GM23338 (cell line): Measurements from ENCODE around the gene HEXD. TPM values are rescaled to one million over a fixed set of nuclear protein-coding genes. Genes with fewer than 3 reads are reported as not detected.

Experiments used
- ATAC-seq: fragments of 200-7000 bp; cut with Tn5 transposase; 3 replicates; pipeline ENCODE4 v1.9.1; 2020
- DNase-seq: peaks from one replicate; pipeline ENCODE4 v3.0.0-alpha.2; 2015; ENCODE audit warnings: low spot score
- H2AFZ ChIP-seq: fragments of 200-600 bp; sonication (generic); 2 replicates; pipeline ENCODE4 v1.8.0; 2016; ENCODE audit warnings: antibody characterized with exemption, mild to moderate bottlenecking, moderate library complexity
- H3F3A ChIP-seq: fragments of 200-600 bp; sonication (generic); replicated peaks from 2 replicates; pipeline ENCODE4 v1.8.0; 2017; ENCODE audit warnings: antibody characterized with exemption, mixed run types, low read depth
- H3K27ac ChIP-seq: fragments of 200-600 bp; sonication (generic); 2 replicates; pipeline ENCODE4 v1.6.1; 2016; ENCODE audit warnings: low read depth
- H3K27me3 ChIP-seq: fragments of 200-600 bp; sonication (generic); 2 replicates; pipeline ENCODE4 v1.8.0; 2016; ENCODE audit warnings: mild to moderate bottlenecking, mixed run types, moderate library complexity; ENCODE audit not compliant: insufficient read depth
- H3K36me3 ChIP-seq: fragments of 200-600 bp; sonication (generic); 2 replicates; pipeline ENCODE4 v1.8.0; 2016; ENCODE audit warnings: mild to moderate bottlenecking; ENCODE audit not compliant: insufficient read depth
- H3K4me1 ChIP-seq: fragments of 200-600 bp; sonication (generic); 2 replicates; pipeline ENCODE4 v1.8.0; 2016; ENCODE audit warnings: mild to moderate bottlenecking, moderate library complexity; ENCODE audit not compliant: insufficient read depth
- H3K4me2 ChIP-seq: fragments of 200-600 bp; sonication (generic); 2 replicates; pipeline ENCODE4 v1.7.1; 2017; ENCODE audit warnings: mixed run types
- H3K4me3 ChIP-seq: fragments of 200-600 bp; sonication (generic); 2 replicates; pipeline ENCODE4 v1.6.1; 2016; ENCODE audit warnings: mixed run types
- H3K79me2 ChIP-seq: fragments of 200-600 bp; sonication (generic); replicated peaks from 2 replicates; pipeline ENCODE4 v1.8.0; 2017; ENCODE audit warnings: mild to moderate bottlenecking; ENCODE audit not compliant: insufficient read depth
- H3K9me2 ChIP-seq: fragments of 200-600 bp; sonication (generic); 2 replicates; pipeline ENCODE4 v1.8.0; 2017; ENCODE audit not compliant: insufficient read depth
- H4K20me1 ChIP-seq: fragments of 200-600 bp; sonication (generic); replicated peaks from 2 replicates; pipeline ENCODE4 v1.8.0; 2017; ENCODE audit warnings: mild to moderate bottlenecking; ENCODE audit not compliant: insufficient read depth
- H3K27ac Mint-ChIP-seq: 2 replicates; pipeline ENCODE4 v1.8.0; 2020; ENCODE audit warnings: inconsistent platforms, mild to moderate bottlenecking, moderate library complexity, mixed read lengths
- H3K27me3 Mint-ChIP-seq: 3 replicates; pipeline ENCODE4 v1.8.0; 2022; ENCODE audit warnings: low read depth, mild to moderate bottlenecking, moderate library complexity, mixed read lengths, inconsistent platforms; ENCODE audit not compliant: insufficient read depth, poor library complexity
- H3K36me3 Mint-ChIP-seq: 3 replicates; pipeline ENCODE4 v1.8.0; 2021; ENCODE audit warnings: low read depth, mild to moderate bottlenecking, inconsistent platforms, moderate library complexity, mixed read lengths
- H3K4me1 Mint-ChIP-seq: 3 replicates; pipeline ENCODE4 v1.8.0; 2020; ENCODE audit warnings: mild to moderate bottlenecking, inconsistent platforms, mixed read lengths
- H3K4me3 Mint-ChIP-seq: 3 replicates; pipeline ENCODE4 v1.8.0; 2021; ENCODE audit warnings: moderate library complexity, mild to moderate bottlenecking, inconsistent platforms, mixed read lengths
- H3K9me3 Mint-ChIP-seq: 3 replicates; pipeline ENCODE4 v1.8.0; 2020; ENCODE audit warnings: moderate library complexity, mild to moderate bottlenecking, inconsistent platforms, mixed read lengths
- CREB1 ChIP-seq: fragments of 250-450 bp; sonication (Bioruptor Pico); IDR thresholded peaks from 2 replicates; pipeline ENCODE4 v1.5.0; 2020; ENCODE audit warnings: low read depth, mild to moderate bottlenecking, moderate library complexity
- EZH2 ChIP-seq: fragments of 200-600 bp; sonication (generic); IDR thresholded peaks from one replicate; pipeline ENCODE4 v1.8.0; 2017; ENCODE audit warnings: antibody characterized with exemption, mild to moderate bottlenecking, low read depth; ENCODE audit not compliant: unreplicated experiment
- EZH2phosphoT487 ChIP-seq: fragments of 200-600 bp; sonication (generic); IDR thresholded peaks from one replicate; pipeline ENCODE4 v1.8.1; 2018; ENCODE audit warnings: antibody characterized with exemption; ENCODE audit not compliant: unreplicated experiment
- NANOG ChIP-seq: IDR thresholded peaks from 2 replicates; pipeline ENCODE4 v1.6.1; 2016; ENCODE audit warnings: antibody characterized with exemption, borderline replicate concordance
- STAT1 ChIP-seq: IDR thresholded peaks from one replicate; pipeline ENCODE4 v1.6.1; 2016; ENCODE audit warnings: antibody characterized with exemption; ENCODE audit not compliant: unreplicated experiment
- ZNF114 ChIP-seq: fragments of 250-450 bp; sonication (Bioruptor Pico); IDR thresholded peaks from 2 replicates; pipeline ENCODE4 v1.5.0; 2020; ENCODE audit warnings: mild to moderate bottlenecking, moderate library complexity
- ZNF331 ChIP-seq: fragments of 250-450 bp; sonication (Bioruptor Pico); IDR thresholded peaks from 2 replicates; pipeline ENCODE4 v1.5.0; 2020; ENCODE audit warnings: low read depth, mild to moderate bottlenecking, moderate library complexity
- polyA plus RNA-seq: library from polyadenylated mRNA; unstranded; fragments of >200 nt; fragmentation: Nextera tagmentation; extraction: Ambion mirVana; gene quantifications from 2 replicates; pipeline ENCODE4 v1.2.1, GENCODE V29; 2016
- total RNA-seq: library from RNA; depleted of rRNA; stranded (reverse); fragments of >200 nt; shearing (Covaris generic); gene quantifications from 2 replicates; pipeline ENCODE4 v1.2.3, GENCODE V29; 2014
- TF ChIP-seq, protein P1 (sequence below): fragments of 250-450 bp; sonication (Bioruptor Pico); IDR thresholded peaks from 2 replicates; pipeline ENCODE4 v1.5.0; 2020; ENCODE audit warnings: mild to moderate bottlenecking, moderate library complexity
- TF ChIP-seq, protein P2 (sequence below): IDR thresholded peaks from 2 replicates; pipeline ENCODE4 v1.6.1; 2016; ENCODE audit warnings: antibody characterized with exemption
- TF ChIP-seq, protein P3 (sequence below), 2 experiments: fragments of 200-600 bp in 1 of 2; sonication (generic) in 1 of 2; conservative IDR thresholded peaks; 2 replicates each; pipeline versions ENCODE4 v1.5.1 to v1.6.1; 2016 to 2017; ENCODE audit warnings: antibody characterized with exemption in 2 of 2, low read depth in 2 of 2, mild to moderate bottlenecking in 2 of 2, moderate library complexity in 1 of 2
- TF ChIP-seq, protein P4 (sequence below): IDR thresholded peaks from one replicate; pipeline ENCODE4 v1.6.1; 2018; ENCODE audit warnings: antibody characterized with exemption; ENCODE audit not compliant: unreplicated experiment

HEXD gene
- total and polyA plus RNA-seq, 2 experiments from 2014 or later = 11.9 to 31.1 TPM

DNA sequence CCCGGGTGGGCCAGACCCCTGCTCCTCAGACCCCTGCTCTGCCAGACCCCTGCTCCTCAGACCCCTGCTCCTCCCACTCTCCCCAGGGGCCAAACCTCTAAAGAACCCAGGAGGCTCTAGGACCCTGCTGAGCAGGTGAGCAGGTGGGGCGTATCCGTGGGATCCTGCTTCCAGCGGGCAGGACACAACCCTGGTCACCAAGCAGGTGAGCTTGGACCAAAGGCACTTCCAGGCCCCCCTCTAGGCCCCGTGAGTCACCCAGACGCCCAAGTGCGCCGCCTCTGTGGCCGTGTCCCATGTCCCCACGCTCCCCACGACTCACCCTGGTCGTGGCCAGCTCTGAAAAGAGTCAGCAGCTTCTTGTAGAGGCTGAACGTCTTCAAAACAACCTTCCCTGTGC is 27.4 kb downstream of the HEXD start (continued):
- TF ChIP-seq, protein P1, sequence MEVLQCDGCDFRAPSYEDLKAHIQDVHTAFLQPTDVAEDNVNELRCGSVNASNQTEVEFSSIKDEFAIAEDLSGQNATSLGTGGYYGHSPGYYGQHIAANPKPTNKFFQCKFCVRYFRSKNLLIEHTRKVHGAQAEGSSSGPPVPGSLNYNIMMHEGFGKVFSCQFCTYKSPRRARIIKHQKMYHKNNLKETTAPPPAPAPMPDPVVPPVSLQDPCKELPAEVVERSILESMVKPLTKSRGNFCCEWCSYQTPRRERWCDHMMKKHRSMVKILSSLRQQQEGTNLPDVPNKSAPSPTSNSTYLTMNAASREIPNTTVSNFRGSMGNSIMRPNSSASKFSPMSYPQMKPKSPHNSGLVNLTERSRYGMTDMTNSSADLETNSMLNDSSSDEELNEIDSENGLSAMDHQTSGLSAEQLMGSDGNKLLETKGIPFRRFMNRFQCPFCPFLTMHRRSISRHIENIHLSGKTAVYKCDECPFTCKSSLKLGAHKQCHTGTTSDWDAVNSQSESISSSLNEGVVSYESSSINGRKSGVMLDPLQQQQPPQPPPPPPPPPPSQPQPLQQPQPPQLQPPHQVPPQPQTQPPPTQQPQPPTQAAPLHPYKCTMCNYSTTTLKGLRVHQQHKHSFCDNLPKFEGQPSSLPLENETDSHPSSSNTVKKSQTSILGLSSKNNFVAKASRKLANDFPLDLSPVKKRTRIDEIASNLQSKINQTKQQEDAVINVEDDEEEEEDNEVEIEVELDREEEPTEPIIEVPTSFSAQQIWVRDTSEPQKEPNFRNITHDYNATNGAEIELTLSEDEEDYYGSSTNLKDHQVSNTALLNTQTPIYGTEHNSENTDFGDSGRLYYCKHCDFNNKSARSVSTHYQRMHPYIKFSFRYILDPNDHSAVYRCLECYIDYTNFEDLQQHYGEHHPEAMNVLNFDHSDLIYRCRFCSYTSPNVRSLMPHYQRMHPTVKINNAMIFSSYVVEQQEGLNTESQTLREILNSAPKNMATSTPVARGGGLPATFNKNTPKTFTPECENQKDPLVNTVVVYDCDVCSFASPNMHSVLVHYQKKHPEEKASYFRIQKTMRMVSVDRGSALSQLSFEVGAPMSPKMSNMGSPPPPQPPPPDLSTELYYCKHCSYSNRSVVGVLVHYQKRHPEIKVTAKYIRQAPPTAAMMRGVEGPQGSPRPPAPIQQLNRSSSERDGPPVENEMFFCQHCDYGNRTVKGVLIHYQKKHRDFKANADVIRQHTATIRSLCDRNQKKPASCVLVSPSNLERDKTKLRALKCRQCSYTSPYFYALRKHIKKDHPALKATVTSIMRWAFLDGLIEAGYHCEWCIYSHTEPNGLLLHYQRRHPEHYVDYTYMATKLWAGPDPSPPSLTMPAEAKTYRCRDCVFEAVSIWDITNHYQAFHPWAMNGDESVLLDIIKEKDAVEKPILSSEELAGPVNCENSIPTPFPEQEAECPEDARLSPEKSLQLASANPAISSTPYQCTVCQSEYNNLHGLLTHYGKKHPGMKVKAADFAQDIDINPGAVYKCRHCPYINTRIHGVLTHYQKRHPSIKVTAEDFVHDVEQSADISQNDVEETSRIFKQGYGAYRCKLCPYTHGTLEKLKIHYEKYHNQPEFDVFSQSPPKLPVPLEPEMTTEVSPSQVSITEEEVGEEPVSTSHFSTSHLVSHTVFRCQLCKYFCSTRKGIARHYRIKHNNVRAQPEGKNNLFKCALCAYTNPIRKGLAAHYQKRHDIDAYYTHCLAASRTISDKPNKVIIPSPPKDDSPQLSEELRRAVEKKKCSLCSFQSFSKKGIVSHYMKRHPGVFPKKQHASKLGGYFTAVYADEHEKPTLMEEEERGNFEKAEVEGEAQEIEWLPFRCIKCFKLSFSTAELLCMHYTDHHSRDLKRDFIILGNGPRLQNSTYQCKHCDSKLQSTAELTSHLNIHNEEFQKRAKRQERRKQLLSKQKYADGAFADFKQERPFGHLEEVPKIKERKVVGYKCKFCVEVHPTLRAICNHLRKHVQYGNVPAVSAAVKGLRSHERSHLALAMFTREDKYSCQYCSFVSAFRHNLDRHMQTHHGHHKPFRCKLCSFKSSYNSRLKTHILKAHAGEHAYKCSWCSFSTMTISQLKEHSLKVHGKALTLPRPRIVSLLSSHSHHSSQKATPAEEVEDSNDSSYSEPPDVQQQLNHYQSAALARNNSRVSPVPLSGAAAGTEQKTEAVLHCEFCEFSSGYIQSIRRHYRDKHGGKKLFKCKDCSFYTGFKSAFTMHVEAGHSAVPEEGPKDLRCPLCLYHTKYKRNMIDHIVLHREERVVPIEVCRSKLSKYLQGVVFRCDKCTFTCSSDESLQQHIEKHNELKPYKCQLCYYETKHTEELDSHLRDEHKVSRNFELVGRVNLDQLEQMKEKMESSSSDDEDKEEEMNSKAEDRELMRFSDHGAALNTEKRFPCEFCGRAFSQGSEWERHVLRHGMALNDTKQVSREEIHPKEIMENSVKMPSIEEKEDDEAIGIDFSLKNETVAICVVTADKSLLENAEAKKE = no peak
- TF ChIP-seq ZNF114 (CRISPR knock-in tag) = no peak
- TF ChIP-seq, protein P2, sequence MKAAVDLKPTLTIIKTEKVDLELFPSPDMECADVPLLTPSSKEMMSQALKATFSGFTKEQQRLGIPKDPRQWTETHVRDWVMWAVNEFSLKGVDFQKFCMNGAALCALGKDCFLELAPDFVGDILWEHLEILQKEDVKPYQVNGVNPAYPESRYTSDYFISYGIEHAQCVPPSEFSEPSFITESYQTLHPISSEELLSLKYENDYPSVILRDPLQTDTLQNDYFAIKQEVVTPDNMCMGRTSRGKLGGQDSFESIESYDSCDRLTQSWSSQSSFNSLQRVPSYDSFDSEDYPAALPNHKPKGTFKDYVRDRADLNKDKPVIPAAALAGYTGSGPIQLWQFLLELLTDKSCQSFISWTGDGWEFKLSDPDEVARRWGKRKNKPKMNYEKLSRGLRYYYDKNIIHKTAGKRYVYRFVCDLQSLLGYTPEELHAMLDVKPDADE = no peak

DNA sequence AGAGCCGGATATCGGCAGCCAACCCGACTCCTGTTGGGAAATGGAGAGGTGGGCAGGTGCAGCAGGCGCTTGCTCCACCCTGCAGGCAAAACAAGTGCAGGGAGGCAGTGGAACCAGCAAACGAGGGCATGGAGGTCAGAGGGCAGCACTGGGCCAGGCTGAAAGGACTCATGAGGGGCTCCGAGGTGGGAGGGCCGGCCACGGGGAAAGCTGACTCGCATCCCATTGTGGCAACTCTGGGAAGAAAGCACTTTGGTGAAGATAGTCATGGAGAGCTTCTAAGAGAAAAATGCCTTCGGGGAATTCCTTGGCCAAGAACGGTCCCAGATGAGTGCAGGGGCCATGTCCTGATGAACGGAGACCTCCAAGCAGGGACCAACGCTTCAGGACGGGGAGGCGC is 28.0 kb downstream of the HEXD start:
- H3K4me1 ChIP-seq = peaks cover 15% of the 10 kb centered on the region; the same call in 1 of the 2 replicates
- H3K4me3 Mint-ChIP-seq = no peak overlapping the region
- H3K36me3 Mint-ChIP-seq = peaks cover 17% of the 10 kb centered on the region
- H2AFZ ChIP-seq = no peak overlapping the region
- H3K9me2 ChIP-seq = no peaks in the 10 kb centered on the region
- H3K27ac Mint-ChIP-seq = no peak overlapping the region
- DNase-seq (no peak), ATAC-seq (no peak)
- H3K4me1 Mint-ChIP-seq = peaks cover 17% of the 10 kb centered on the region
- no peak overlapping the region for H3K4me2 ChIP-seq
- H3F3A ChIP-seq = peaks cover 3% of the 10 kb centered on the region; the same call in 1 of the 2 replicates
- H3K9me3 Mint-ChIP-seq = 0 out of 3 replicates have a peak, but pooled peaks cover under 1% of the 10 kb centered on the region
- H3K36me3 ChIP-seq = no peaks in the 10 kb centered on the region
- 0 out of 2 replicates have a peak, but pooled peaks cover 5% of the 10 kb centered on the region for H3K79me2 ChIP-seq
- no peaks in the 10 kb centered on the region for H3K27me3 ChIP-seq
- no peaks in the 10 kb centered on the region; the same call in 1 of the 2 replicates for H4K20me1 ChIP-seq
- peaks cover 13% of the 10 kb centered on the region for H3K27me3 Mint-ChIP-seq
- no peak overlapping the region for H3K4me3 ChIP-seq
- H3K27ac ChIP-seq = no peak overlapping the region
- TF ChIP-seq EZH2 (no peak), CREB1 (no peak), NANOG (no peak), ZNF114 (CRISPR knock-in tag) (no peak), EZH2phosphoT487 (no peak), ZNF331 (CRISPR knock-in tag) (no peak), STAT1 (no peak)
- TF ChIP-seq, protein P3, sequence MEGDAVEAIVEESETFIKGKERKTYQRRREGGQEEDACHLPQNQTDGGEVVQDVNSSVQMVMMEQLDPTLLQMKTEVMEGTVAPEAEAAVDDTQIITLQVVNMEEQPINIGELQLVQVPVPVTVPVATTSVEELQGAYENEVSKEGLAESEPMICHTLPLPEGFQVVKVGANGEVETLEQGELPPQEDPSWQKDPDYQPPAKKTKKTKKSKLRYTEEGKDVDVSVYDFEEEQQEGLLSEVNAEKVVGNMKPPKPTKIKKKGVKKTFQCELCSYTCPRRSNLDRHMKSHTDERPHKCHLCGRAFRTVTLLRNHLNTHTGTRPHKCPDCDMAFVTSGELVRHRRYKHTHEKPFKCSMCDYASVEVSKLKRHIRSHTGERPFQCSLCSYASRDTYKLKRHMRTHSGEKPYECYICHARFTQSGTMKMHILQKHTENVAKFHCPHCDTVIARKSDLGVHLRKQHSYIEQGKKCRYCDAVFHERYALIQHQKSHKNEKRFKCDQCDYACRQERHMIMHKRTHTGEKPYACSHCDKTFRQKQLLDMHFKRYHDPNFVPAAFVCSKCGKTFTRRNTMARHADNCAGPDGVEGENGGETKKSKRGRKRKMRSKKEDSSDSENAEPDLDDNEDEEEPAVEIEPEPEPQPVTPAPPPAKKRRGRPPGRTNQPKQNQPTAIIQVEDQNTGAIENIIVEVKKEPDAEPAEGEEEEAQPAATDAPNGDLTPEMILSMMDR (conservative IDR thresholded peaks at IDR 0.05; ENCODE audit: low read depth in 2 of 2) = no peak
- TF ChIP-seq, protein P2 = no peak
- TF ChIP-seq, protein P4, sequence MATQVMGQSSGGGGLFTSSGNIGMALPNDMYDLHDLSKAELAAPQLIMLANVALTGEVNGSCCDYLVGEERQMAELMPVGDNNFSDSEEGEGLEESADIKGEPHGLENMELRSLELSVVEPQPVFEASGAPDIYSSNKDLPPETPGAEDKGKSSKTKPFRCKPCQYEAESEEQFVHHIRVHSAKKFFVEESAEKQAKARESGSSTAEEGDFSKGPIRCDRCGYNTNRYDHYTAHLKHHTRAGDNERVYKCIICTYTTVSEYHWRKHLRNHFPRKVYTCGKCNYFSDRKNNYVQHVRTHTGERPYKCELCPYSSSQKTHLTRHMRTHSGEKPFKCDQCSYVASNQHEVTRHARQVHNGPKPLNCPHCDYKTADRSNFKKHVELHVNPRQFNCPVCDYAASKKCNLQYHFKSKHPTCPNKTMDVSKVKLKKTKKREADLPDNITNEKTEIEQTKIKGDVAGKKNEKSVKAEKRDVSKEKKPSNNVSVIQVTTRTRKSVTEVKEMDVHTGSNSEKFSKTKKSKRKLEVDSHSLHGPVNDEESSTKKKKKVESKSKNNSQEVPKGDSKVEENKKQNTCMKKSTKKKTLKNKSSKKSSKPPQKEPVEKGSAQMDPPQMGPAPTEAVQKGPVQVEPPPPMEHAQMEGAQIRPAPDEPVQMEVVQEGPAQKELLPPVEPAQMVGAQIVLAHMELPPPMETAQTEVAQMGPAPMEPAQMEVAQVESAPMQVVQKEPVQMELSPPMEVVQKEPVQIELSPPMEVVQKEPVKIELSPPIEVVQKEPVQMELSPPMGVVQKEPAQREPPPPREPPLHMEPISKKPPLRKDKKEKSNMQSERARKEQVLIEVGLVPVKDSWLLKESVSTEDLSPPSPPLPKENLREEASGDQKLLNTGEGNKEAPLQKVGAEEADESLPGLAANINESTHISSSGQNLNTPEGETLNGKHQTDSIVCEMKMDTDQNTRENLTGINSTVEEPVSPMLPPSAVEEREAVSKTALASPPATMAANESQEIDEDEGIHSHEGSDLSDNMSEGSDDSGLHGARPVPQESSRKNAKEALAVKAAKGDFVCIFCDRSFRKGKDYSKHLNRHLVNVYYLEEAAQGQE = no peak
